Activated CD4-positive, alpha-beta memory T cell treated with anti-CD3 and anti-CD28 coated beads for 36 hours (primary cell): Measurements from ENCODE around the gene UBASH3A. TPM values are rescaled to one million over a fixed set of nuclear protein-coding genes. Genes with fewer than 3 reads are reported as not detected.

Experiments used
- CTCF ChIA-PET: fragments of 350-600 bp; sonication (Branson Sonifier 250); formaldehyde crosslinking; loops from one replicate; lab custom pipeline; 2021; ENCODE audit warnings: antibody characterized with exemption, inconsistent platforms; lab: Charles Lee
- POLR2A ChIA-PET: fragments of 350-600 bp; sonication (Branson Sonifier 250); formaldehyde crosslinking; loops from one replicate; lab custom pipeline; 2021; ENCODE audit warnings: antibody characterized with exemption; lab: Charles Lee
- DNase-seq: peaks from one replicate; pipeline ENCODE4 v3.0.0-alpha.2; 2020
- H3K27ac Mint-ChIP-seq: one replicate; pipeline ENCODE4 v1.8.0; 2021; ENCODE audit warnings: mixed read lengths
- H3K27me3 Mint-ChIP-seq: one replicate; pipeline ENCODE4 v1.8.0; 2021; ENCODE audit warnings: mixed read lengths
- H3K36me3 Mint-ChIP-seq: one replicate; pipeline ENCODE4 v1.8.0; 2021; ENCODE audit warnings: mixed read lengths
- H3K4me1 Mint-ChIP-seq: one replicate; pipeline ENCODE4 v1.8.0; 2021; ENCODE audit warnings: low read depth, mixed read lengths
- H3K4me3 Mint-ChIP-seq: one replicate; pipeline ENCODE4 v1.8.0; 2021; ENCODE audit warnings: mild to moderate bottlenecking, mixed read lengths
- H3K9me3 Mint-ChIP-seq: one replicate; pipeline ENCODE4 v1.8.0; 2021; ENCODE audit warnings: mixed read lengths
- intact Hi-C: fragments of 100-400 bp; cut with micrococcal nuclease; formaldehyde crosslinking; loops from one replicate; pipeline ENCODE4 v1.15.1; 2023
- total RNA-seq, 2 experiments: library from RNA; stranded (reverse); gene quantifications; one replicate each; pipeline ENCODE4 v1.2.3, GENCODE V29; 2021

Gene UBASH3A
- total RNA-seq, 2 experiments from 2014 or later = 27.2 to 29.4 TPM

GRCh38 chr21:42443876-42444744 lies 40.4 kb downstream of the UBASH3A start:
- no peak overlapping the region for H3K4me3 Mint-ChIP-seq
- intact Hi-C loops = no loop called here
- H3K27me3 Mint-ChIP-seq = no peaks in the 10 kb centered on the region
- H3K9me3 Mint-ChIP-seq = no peaks in the 10 kb centered on the region
- DNase-seq = no peak
- ChIA-PET CTCF (interaction anchor here (1.1 to 4.8 kb wide), 3 partner anchors 63 to 299 kb away, joined by 4 to 21 read pairs (median 5); no protein-coding TSS in a partner anchor), POLR2A (no interaction called here)
- H3K27ac Mint-ChIP-seq = no peak overlapping the region
- peaks cover 73% of the 10 kb centered on the region for H3K36me3 Mint-ChIP-seq
- peaks cover 36% of the 10 kb centered on the region for H3K4me1 Mint-ChIP-seq

- H3K9me3 Mint-ChIP-seq = no peaks in the 10 kb centered on the region
- ChIA-PET CTCF (interaction anchor here (0.6 to 4.8 kb wide), 3 partner anchors 63 to 300 kb away, joined by 4 to 21 read pairs (median 5); no protein-coding TSS in a partner anchor), POLR2A (no interaction called here)
- no peak for DNase-seq
- no peak overlapping the region for H3K4me3 Mint-ChIP-seq
- H3K36me3 Mint-ChIP-seq = peaks cover 67% of the 10 kb centered on the region
- H3K27ac Mint-ChIP-seq = no peak overlapping the region
- peaks cover 33% of the 10 kb centered on the region for H3K4me1 Mint-ChIP-seq
- intact Hi-C loops = no loop called here
- H3K27me3 Mint-ChIP-seq = no peaks in the 10 kb centered on the region
Measured at GRCh38 chr21:42444745-42445059, 41.0 kb downstream of the UBASH3A start.

- peaks cover 33% of the 10 kb centered on the region for H3K4me1 Mint-ChIP-seq
- no peak for DNase-seq
- ChIA-PET CTCF (interaction anchor here (0.6 to 4.8 kb wide), 4 partner anchors 64 to 300 kb away, joined by 3 to 21 read pairs (median 4); no protein-coding TSS in a partner anchor), POLR2A (no interaction called here)
- H3K4me3 Mint-ChIP-seq = no peak overlapping the region
- H3K36me3 Mint-ChIP-seq = peaks cover 62% of the 10 kb centered on the region
- intact Hi-C loops = no loop called here
- no peaks in the 10 kb centered on the region for H3K9me3 Mint-ChIP-seq
- H3K27ac Mint-ChIP-seq = peak overlapping the region; percentile 11
- H3K27me3 Mint-ChIP-seq = no peaks in the 10 kb centered on the region
Measured at GRCh38 chr21:42445311-42445710, 41.6 kb downstream of the UBASH3A start.

- POLR2A ChIA-PET = interaction anchor here (0.6 kb wide), 1 partner anchor 35 kb away, joined by 3 read pairs; no protein-coding TSS in a partner anchor
- Mint-ChIP-seq H3K27ac (peak overlapping the region; percentile 34), H3K4me1 (peaks cover 29% of the 10 kb centered on the region), H3K9me3 (no peaks in the 10 kb centered on the region), H3K36me3 (peaks cover 55% of the 10 kb centered on the region), H3K27me3 (no peaks in the 10 kb centered on the region), H3K4me3 (no peak overlapping the region)
- intact Hi-C loops = no loop called here
- DNase-seq = no peak
- CTCF ChIA-PET = interaction anchor here (1.1 to 4.8 kb wide), 3 partner anchors 65 to 111 kb away, joined by 3 to 21 read pairs (median 3); no protein-coding TSS in a partner anchor
Measured at GRCh38 chr21:42446531-42446930, 42.8 kb downstream of the UBASH3A start.

- Mint-ChIP-seq H3K36me3 (peaks cover 48% of the 10 kb centered on the region), H3K27me3 (no peaks in the 10 kb centered on the region), H3K4me1 (peaks cover 25% of the 10 kb centered on the region), H3K9me3 (no peaks in the 10 kb centered on the region), H3K4me3 (no peak overlapping the region), H3K27ac (no peak overlapping the region)
- DNase-seq = no peak
- CTCF ChIA-PET = interaction anchor here (1.2 to 4.8 kb wide), 2 partner anchors 66 to 112 kb away, joined by 3 to 21 read pairs; no protein-coding TSS in a partner anchor
- POLR2A ChIA-PET = no interaction called here
- intact Hi-C loops = no loop called here
Measured at GRCh38 chr21:42447182-42447581, 43.5 kb downstream of the UBASH3A start.

- DNase-seq = no peak
- ChIA-PET CTCF (interaction anchor here (4.4 kb wide), 1 partner anchor 87 kb away, joined by 20 read pairs; no protein-coding TSS in a partner anchor), POLR2A (no interaction called here)
- no peaks in the 10 kb centered on the region for H3K27me3 Mint-ChIP-seq
- peaks cover 24% of the 10 kb centered on the region for H3K4me1 Mint-ChIP-seq
- no peak overlapping the region for H3K27ac Mint-ChIP-seq
- no peaks in the 10 kb centered on the region for H3K9me3 Mint-ChIP-seq
- peaks cover 43% of the 10 kb centered on the region for H3K36me3 Mint-ChIP-seq
- intact Hi-C loops = no loop called here
- H3K4me3 Mint-ChIP-seq = no peak overlapping the region
Measured at GRCh38 chr21:42447732-42448131, 44.0 kb downstream of the UBASH3A start.

GRCh38 chr21:42448686-42449085 lies 45.0 kb downstream of the UBASH3A start:
- Mint-ChIP-seq H3K4me3 (no peak overlapping the region), H3K27me3 (no peaks in the 10 kb centered on the region), H3K4me1 (peaks cover 27% of the 10 kb centered on the region), H3K9me3 (no peaks in the 10 kb centered on the region), H3K27ac (no peak overlapping the region), H3K36me3 (peaks cover 33% of the 10 kb centered on the region)
- ChIA-PET POLR2A (no interaction called here), CTCF (interaction anchor here (0.9 to 4.4 kb wide), 5 partner anchors 67 to 138 kb away, joined by 3 to 36 read pairs (median 32); no protein-coding TSS in a partner anchor)
- no peak for DNase-seq
- intact Hi-C loops = no loop called here

- Mint-ChIP-seq H3K36me3 (peaks cover 11% of the 10 kb centered on the region), H3K4me3 (no peak overlapping the region), H3K27ac (no peak overlapping the region), H3K4me1 (peaks cover 36% of the 10 kb centered on the region), H3K9me3 (no peaks in the 10 kb centered on the region), H3K27me3 (no peaks in the 10 kb centered on the region)
- no peak for DNase-seq
- CTCF ChIA-PET = interaction anchor here (3.5 to 4.4 kb wide), 3 partner anchors 71 to 114 kb away, joined by 20 to 36 read pairs (median 32); no protein-coding TSS in a partner anchor
- intact Hi-C loops = loop anchor here (5.0 kb wide), 2 partner anchors 35 to 290 kb away; no protein-coding TSS in a partner anchor
- POLR2A ChIA-PET = no interaction called here
Measured at GRCh38 chr21:42451941-42452340, 48.2 kb downstream of the UBASH3A start.

- DNase-seq = no peak
- POLR2A ChIA-PET = no interaction called here
- Mint-ChIP-seq H3K4me3 (no peak overlapping the region), H3K27ac (no peak overlapping the region), H3K4me1 (peaks cover 39% of the 10 kb centered on the region), H3K27me3 (no peaks in the 10 kb centered on the region), H3K9me3 (no peaks in the 10 kb centered on the region), H3K36me3 (peaks cover 4% of the 10 kb centered on the region)
- CTCF ChIA-PET = interaction anchor here (4.2 kb wide), 1 partner anchor 71 kb away, joined by 36 read pairs; no protein-coding TSS in a partner anchor
- intact Hi-C loops = loop anchor here (5.0 kb wide), 2 partner anchors 35 to 290 kb away; no protein-coding TSS in a partner anchor
Measured at GRCh38 chr21:42452401-42453223, 48.9 kb downstream of the UBASH3A start.

GRCh38 chr21:42453224-42453985 lies 49.7 kb downstream of the UBASH3A start:
- Mint-ChIP-seq H3K4me1 (peaks cover 39% of the 10 kb centered on the region), H3K9me3 (no peaks in the 10 kb centered on the region), H3K4me3 (no peak overlapping the region), H3K36me3 (no peaks in the 10 kb centered on the region), H3K27ac (no peak overlapping the region), H3K27me3 (no peaks in the 10 kb centered on the region)
- CTCF ChIA-PET = interaction anchor here (0.8 kb wide), 1 partner anchor 117 kb away, joined by 4 read pairs; no protein-coding TSS in a partner anchor
- DNase-seq = no peak
- intact Hi-C loops = loop anchor here (5.0 kb wide), 2 partner anchors 36 to 291 kb away; no protein-coding TSS in a partner anchor
- POLR2A ChIA-PET = no interaction called here
